Natural killer cell (primary cell): ENCODE results near the gene UEVLD. TPM values are rescaled to one million over a fixed set of nuclear protein-coding genes. Genes with fewer than 3 reads are reported as not detected.

Source experiments
- ATAC-seq, 3 donors: fragments of 150-1000 bp in 2 of 3; fragments of 200-7000 bp in 1 of 3; cut with Tn5 transposase; 1 replicate in 1 of 3; 2 replicates in 2 of 3; pipeline ENCODE4 v1.10.0; 2021; ENCODE audit warnings: mild to moderate bottlenecking in 2 of 3, moderate library complexity in 2 of 3
- DNase-seq, 2 donors: peaks; one replicate each; pipeline versions ENCODE4 v3.0.0 to v3.0.0-alpha.2; 2013 to 2021; ENCODE audit warnings: mixed read lengths in 1 of 2
- H3K27ac ChIP-seq: one replicate; pipeline ENCODE4 v1.5.1; 2013; ENCODE audit warnings: mild to moderate bottlenecking, low read length
- H3K27me3 ChIP-seq: one replicate; pipeline ENCODE4 v1.6.1; 2013; ENCODE audit warnings: low read length; ENCODE audit not compliant: control insufficient read depth, insufficient read depth
- H3K36me3 ChIP-seq: one replicate; pipeline ENCODE4 v1.6.1; 2013; ENCODE audit warnings: low read length; ENCODE audit not compliant: control insufficient read depth, insufficient read depth
- H3K4me1 ChIP-seq: one replicate; pipeline ENCODE4 v1.6.1; 2013; ENCODE audit warnings: low read length; ENCODE audit not compliant: control insufficient read depth, insufficient read depth
- H3K4me3 ChIP-seq: one replicate; pipeline ENCODE4 v1.5.1; 2013; ENCODE audit warnings: low read length
- H3K9me3 ChIP-seq: one replicate; pipeline ENCODE4 v1.6.1; 2013; ENCODE audit warnings: low read length; ENCODE audit not compliant: control insufficient read depth, insufficient read depth
- H3K27ac Mint-ChIP-seq, 2 donors: one replicate each; pipeline ENCODE4 v1.8.0; 2022; ENCODE audit warnings: mild to moderate bottlenecking in 2 of 2, mixed read lengths in 2 of 2, moderate library complexity in 1 of 2
- H3K27me3 Mint-ChIP-seq, 2 donors: one replicate each; pipeline ENCODE4 v1.8.0; 2022; ENCODE audit warnings: low read depth in 2 of 2, mixed read lengths in 2 of 2
- H3K36me3 Mint-ChIP-seq: one replicate; pipeline ENCODE4 v1.8.0; 2022; ENCODE audit warnings: mixed read lengths
- H3K4me1 Mint-ChIP-seq, 2 donors: one replicate each; pipeline ENCODE4 v1.8.0; 2022; ENCODE audit warnings: mixed read lengths in 2 of 2
- H3K4me3 Mint-ChIP-seq: one replicate; pipeline ENCODE4 v1.8.0; 2022; ENCODE audit warnings: mild to moderate bottlenecking, moderate library complexity, mixed read lengths
- H3K9me3 Mint-ChIP-seq, 2 donors: one replicate each; pipeline ENCODE4 v1.8.0; 2022; ENCODE audit warnings: mixed read lengths in 2 of 2
- CTCF ChIP-seq: fragments of 200-600 bp; IDR thresholded peaks from one replicate; pipeline ENCODE4 v1.8.0; 2022; ENCODE audit warnings: antibody characterized with exemption
- WGBS: methylation state at CpG from one replicate; pipeline ENCODE4 v1.1.7; 2013; ENCODE audit warnings: missing lambda C conversion rate; ENCODE audit not compliant: insufficient coverage; 5-methylcytosine and 5-hydroxymethylcytosine counted together
- intact Hi-C: fragments of 100-400 bp; cut with micrococcal nuclease; formaldehyde crosslinking; loops from one replicate; pipeline ENCODE4 v1.14.2; 2022
- total RNA-seq, 4 donors: library from RNA; stranded (reverse); fragments of 120-200 nt in 1 of 4; gene quantifications; one replicate each; pipeline versions ENCODE4 v1.2.3 to v1.2.4, GENCODE V29; 2013 to 2022

Gene UEVLD
- 10 to 100 TPM; 13.6 to 17.8 (median 15.6) TPM for total RNA-seq
- total RNA-seq (2013) = 23.9 TPM

DNA sequence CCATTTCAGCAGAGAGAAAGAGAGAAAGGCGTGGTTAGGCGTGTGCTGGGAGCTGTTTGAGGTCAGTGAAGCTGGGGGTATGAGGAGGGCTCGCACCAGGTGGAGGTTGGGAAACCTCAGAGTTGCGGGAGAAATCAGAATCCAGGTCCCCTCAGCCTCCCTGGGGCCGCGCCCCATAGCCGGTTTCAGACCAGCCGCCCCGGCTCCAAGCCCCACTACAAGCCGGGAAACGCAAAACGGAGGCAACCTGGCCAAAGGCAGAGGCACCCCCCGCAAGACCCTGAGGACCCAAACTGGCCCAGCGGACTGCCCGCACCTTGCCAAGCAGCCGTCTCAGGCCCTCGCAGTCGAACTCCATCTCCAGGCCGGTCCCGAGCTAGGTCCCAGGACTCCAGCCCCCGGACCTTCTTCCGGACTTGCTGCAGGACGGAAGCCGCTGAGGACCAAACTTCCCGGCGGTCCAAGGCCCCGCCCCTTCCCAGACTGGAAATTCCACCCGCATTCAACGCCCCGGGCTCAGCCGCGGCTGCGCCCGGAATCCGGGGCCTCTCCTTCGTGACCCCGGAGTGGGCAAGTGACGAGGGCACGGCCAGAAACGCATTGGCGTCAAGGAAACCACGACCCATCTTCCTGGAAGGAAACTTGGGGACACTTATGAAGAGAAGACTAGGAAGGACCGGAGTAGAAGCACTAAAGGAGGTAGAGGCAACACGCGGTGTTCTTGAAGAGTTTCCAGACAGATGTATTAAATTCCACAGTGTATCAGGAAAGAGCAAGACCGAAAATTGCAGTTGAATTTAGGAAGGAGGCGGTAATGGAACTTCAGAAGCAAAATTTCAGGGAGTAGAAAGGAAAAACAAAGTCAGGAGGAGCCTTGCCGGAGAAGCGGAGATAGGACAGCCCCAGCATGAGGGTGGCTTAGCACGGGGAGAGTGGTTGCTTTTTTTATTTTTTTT, at the start of gene UEVLD:
UEVLD (minus strand) TSS at position 438 of the 956 bp plus-strand sequence; CDS start at position 358, 80 bp downstream.
- H3K27ac Mint-ChIP-seq = no peak within 1 kb of the TSS
- no peaks in the 10 kb centered on the region for H3K9me3 Mint-ChIP-seq
- peak; percentile 72 to 80 for DNase-seq
- intact Hi-C loops = loop anchor here (1.0 to 5.0 kb wide), 4 partner anchors 30 to 144 kb away; partner anchors contain the start of genes SPTY2D1 and TSG101
- no peaks in the 10 kb centered on the region for H3K9me3 ChIP-seq
- no peak within 1 kb of the TSS for H3K4me3 Mint-ChIP-seq
- no peaks in the 10 kb centered on the region for H3K36me3 ChIP-seq
- no peaks in the 10 kb centered on the region for H3K27me3 ChIP-seq
- peak; percentile 54 to 63 (median 55) for ATAC-seq
- no peak for TF ChIP-seq CTCF
- peak within 1 kb of the TSS; percentile 91 for H3K4me3 ChIP-seq
- H3K4me1 Mint-ChIP-seq = peaks cover 0 to 5% of the 10 kb centered on the region in 2 donors
- WGBS = 5% methylated on average over 50 of the region's 50 CpGs
- no peaks in the 10 kb centered on the region for H3K27me3 Mint-ChIP-seq
- H3K36me3 Mint-ChIP-seq = no peaks in the 10 kb centered on the region
- H3K27ac ChIP-seq = peak within 1 kb of the TSS; percentile 96
- peaks cover 14% of the 10 kb centered on the region for H3K4me1 ChIP-seq

- H3K4me3 Mint-ChIP-seq = peak within 1 kb of the TSS; percentile 93
- H3K9me3 Mint-ChIP-seq = no peaks in the 10 kb centered on the region
- H3K27me3 Mint-ChIP-seq = no peaks in the 10 kb centered on the region
- peak within 1 kb of the TSS; percentile 99 for H3K27ac ChIP-seq
- peak within 1 kb of the TSS; percentile 94 for H3K4me3 ChIP-seq
- no peaks in the 10 kb centered on the region for H3K36me3 ChIP-seq
- no peaks in the 10 kb centered on the region for H3K36me3 Mint-ChIP-seq
- under 1% methylated on average over 60 of the region's 60 CpGs for WGBS
- H3K4me1 Mint-ChIP-seq = peaks cover 28 to 34% of the 10 kb centered on the region in 2 donors
- peaks cover 13% of the 10 kb centered on the region for H3K4me1 ChIP-seq
- no peaks in the 10 kb centered on the region for H3K27me3 ChIP-seq
- intact Hi-C loops = loop anchor here (1.0 to 10.0 kb wide), 7 partner anchors 16 to 312 kb away; partner anchors contain the start of genes GTF2H1, HPS5, IGSF22 and LDHA
- no peaks in the 10 kb centered on the region for H3K9me3 ChIP-seq
- H3K27ac Mint-ChIP-seq = peak within 1 kb of the TSS; percentile 98 to 99
- DNase-seq (peak; percentile 93 to 99), ATAC-seq (peak; percentile 93 to 97 (median 94))
- TF ChIP-seq CTCF = no peak
Observed at GRCh38 chr11:18634140-18635032, 45.9 kb upstream of the UEVLD start, which contains the start of gene SPTY2D1. TSS of gene SPTY2D1 (minus strand) at chr11:18634342. CDS start at chr11:18634257, 85 bp downstream.

DNA sequence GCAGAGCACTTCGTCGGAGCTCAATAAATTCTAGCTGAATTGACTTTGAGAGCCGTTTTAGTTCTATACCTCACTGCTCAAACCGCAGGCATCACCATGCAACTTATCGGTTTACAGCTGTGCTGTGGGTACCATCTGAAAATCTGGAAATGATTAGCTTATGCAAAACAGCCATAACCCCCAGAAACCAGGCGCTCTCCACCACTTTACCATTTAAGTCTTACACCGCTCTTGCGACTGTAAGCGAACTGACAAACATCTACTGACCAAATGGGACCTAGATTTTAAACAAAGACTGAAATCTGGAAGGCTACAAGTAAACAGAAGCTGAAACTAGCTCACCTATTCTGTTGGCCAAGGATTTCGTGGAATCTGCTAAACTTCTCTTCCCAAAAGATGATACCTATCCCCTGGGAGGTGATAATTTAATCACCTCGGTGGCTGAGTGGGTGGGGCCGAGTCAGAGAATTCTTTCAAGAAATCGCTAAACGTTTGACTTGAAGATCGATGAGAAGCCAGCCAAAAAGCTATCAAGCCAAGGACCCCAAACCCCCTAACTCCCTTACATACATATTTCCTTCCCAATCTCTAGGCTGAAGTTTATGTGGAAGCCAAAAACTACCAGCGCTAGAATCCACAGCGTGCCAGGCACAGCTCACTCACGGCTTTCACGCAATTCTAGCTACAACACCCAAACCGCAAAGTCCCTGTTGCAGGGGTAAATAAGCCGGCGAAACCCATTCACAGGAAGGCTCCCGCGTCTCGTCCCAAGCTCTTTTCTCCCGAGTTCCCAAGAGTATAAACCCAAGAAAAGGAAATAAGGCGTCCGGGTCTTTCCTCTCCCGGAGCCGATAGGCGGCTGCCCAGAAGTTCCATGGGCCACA, 45.0 kb upstream of the UEVLD start:
- no peaks in the 10 kb centered on the region for H3K36me3 ChIP-seq
- Mint-ChIP-seq H3K27ac (peak overlapping the region; percentile 98 to 99), H3K4me3 (peak overlapping the region; percentile 93), H3K27me3 (no peaks in the 10 kb centered on the region), H3K9me3 (no peaks in the 10 kb centered on the region), H3K4me1 (peaks cover 35% of the 10 kb centered on the region in 2 donors), H3K36me3 (no peaks in the 10 kb centered on the region)
- peak overlapping the region; percentile 94 for H3K4me3 ChIP-seq
- peak overlapping the region; percentile 99 for H3K27ac ChIP-seq
- no peaks in the 10 kb centered on the region for H3K27me3 ChIP-seq
- H3K9me3 ChIP-seq = no peaks in the 10 kb centered on the region
- ATAC-seq (no peak), DNase-seq (peak in 1 of 2 donors; percentile 59)
- intact Hi-C loops = loop anchor here (1.0 to 10.0 kb wide), 7 partner anchors 15 to 311 kb away; partner anchors contain the start of genes GTF2H1, HPS5, IGSF22 and LDHA
- WGBS = 9% methylated on average over 29 of the region's 31 CpGs
- TF ChIP-seq CTCF = no peak
- peaks cover 13% of the 10 kb centered on the region for H3K4me1 ChIP-seq
